Measurements from ENCODE around the gene C2orf49.
"Not testable (repeated sequence)": the region's sequence is repeated elsewhere in the genome, so short reads cannot be mapped to it uniquely, and the experiment has no call there.

Gene C2orf49

GRCh38 chr2:105323111-105323510 is 14.2 kb upstream of the C2orf49 start:
- DNase-seq: no peak

GRCh38 chr2:105324101-105324500 is 13.2 kb upstream of the C2orf49 start:
- no peak for DNase-seq

GRCh38 chr2:105324732-105325131 is 12.6 kb upstream of the C2orf49 start:
- DNase-seq: no peak

- DNase-seq: no peak
These were observed 11.9 kb upstream of the C2orf49 start for GRCh38 chr2:105325389-105325963.

DNA sequence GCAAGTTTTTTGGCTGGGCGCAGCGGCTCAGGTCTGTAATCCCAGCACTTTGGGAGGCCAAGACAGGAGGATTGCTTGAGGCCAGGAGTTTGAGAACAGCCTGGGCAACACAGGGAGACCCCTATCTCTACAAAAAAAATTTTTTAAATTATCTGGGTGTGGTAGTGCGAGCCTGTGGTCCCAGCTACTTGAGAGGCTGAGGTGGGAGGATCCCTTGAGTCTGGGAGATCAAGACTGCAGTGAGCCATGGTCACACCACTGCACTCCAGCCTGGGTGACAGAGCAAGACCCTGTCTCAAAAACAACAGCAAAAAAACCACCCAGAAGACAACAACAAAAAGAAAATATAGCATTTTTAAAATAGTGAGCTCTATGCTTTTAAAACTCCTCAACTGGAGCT is 10.1 kb upstream of the C2orf49 start:
- DNase-seq: not testable (repeated sequence)

- no peak for DNase-seq
These were observed 9.7 kb upstream of the C2orf49 start for GRCh38 chr2:105327690-105328089.

GRCh38 chr2:105328281-105329196 is 8.8 kb upstream of the C2orf49 start:
- DNase-seq: peak; percentile 5

GRCh38 chr2:105329197-105329554 is 8.2 kb upstream of the C2orf49 start:
- DNase-seq: no peak

GRCh38 chr2:105329561-105330495 is 7.5 kb upstream of the C2orf49 start, which contains the start of gene TGFBRAP1:
TGFBRAP1 (minus strand) TSS chr2:105329735; CDS start chr2:105308301, 21,434 bp downstream.
- peak; percentile 45 to 56 for DNase-seq

- DNase-seq: no peak
These were observed 6.5 kb upstream of the C2orf49 start for GRCh38 chr2:105330681-105331375.

- no peak for DNase-seq
These were observed 3.1 kb upstream of the C2orf49 start for GRCh38 chr2:105334211-105334610.

GRCh38 chr2:105335469-105335868 is 1.9 kb upstream of the C2orf49 start:
- DNase-seq: no peak

GRCh38 chr2:105336786-105337121 is 586 bp upstream of the C2orf49 start:
- DNase-seq: no peak

DNA sequence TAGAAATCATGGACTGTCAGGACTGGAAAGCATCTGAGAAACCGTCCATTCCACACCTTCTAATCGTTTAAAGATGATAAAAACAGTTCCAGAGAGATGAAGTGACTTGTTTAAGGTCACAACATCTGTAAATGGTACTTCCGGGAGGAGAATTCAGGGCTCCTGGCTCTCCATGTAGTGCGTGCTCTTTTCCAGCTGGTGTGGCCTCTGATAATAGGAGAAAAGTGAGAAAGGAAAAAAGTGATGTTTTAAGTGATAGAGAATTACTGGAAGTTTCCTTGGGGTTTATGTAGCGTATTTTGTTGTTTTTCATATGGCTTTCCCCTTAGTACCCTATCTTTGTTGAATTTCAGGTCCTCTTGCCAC is 663 bp downstream of the C2orf49 start:
- DNase-seq: no peak

GRCh38 chr2:105339414-105339813 is 2.1 kb downstream of the C2orf49 start:
- no peak for DNase-seq

DNA sequence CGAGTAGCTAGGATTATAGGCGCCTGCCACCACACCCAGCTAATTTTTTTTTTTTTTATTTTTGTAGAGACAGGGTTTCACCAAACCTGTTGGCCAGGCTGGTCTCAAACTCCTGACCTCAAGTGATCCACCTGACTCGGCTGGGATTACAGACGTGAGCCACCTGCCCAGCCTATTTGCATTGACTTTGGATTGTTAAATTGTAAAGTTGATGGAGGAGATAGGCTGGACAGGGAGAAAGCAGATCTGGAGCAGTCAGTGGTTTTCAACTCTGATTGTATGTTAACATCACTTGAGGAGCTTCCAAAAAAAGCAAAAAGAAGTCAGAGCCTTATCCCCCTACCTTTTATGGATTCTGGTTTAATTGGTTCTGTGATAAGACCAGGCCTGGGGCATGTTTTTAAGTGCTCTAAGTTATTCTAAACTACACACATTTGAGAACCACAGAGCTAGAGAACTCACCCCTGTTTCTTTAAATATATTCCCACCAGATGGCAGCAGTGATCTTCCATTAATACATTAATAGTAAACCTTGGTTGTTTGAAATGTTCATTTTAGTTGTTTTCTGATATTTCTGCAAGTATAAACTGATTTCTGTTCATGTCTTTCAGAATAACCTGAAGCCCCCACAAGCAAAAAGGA is 7.5 kb downstream of the C2orf49 start:
- DNase-seq: no peak

- no peak for DNase-seq
These were observed 19.8 kb downstream of the C2orf49 start for GRCh38 chr2:105357122-105357521.

DNA sequence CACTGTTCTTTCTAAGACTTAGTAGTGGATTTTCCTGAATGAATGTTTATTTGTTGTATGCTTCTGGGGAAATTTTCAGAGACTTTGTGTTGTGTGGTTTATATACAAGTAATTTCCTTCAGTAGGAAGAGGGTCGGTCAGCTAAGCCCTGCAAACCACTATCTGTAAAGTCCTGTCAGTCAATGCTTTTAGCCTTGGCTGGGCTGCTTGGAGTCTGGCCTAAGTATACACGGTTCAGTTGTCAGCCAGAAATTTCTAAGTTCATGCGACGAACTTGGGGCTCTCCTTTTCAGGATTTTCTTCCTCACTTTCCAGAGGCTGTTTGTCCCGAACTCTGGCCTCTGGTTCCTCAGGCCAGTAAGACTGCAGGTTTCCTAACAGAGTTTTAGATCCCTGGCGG is 21.3 kb downstream of the C2orf49 start:
- DNase-seq: no peak

DNA sequence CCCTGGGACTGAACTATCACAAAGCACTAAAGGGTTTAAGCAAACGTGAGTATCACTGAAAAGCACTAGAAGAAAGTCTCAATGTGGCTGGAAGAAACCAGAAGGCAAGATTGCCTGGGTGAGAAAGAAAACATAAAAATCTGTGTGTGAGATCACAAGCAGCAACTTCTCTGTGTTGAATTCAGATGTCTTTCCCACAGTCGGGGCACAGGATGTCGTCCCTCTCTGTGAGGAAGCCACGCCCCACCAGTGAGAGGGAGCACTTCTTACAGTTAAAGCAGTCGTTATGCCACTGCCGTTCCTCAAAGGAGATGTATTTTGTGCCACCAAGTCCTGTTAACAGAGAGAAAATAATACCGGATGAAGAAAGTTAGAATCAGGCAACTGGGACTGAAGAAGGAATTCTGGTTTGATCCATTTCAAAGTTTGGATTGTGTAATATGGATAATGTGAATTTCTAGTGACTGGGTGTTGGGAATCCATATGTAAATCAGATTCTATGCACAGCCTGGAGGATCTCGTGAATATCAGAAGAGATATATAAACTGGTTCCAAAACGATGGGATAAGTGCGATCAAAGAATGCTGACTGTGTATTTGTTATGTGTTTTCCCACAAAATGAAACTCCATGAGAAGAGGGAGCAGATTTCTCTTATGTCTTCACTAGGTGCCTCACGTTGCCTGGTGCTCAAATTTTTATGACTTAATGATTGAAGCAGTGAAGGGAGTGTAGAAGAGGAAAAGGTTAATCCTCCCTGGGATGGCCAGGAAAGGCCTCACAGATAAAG is 24.0 kb downstream of the C2orf49 start:
- peak; percentile 15 to 24 for DNase-seq

GRCh38 chr2:105362862-105363591 is 25.7 kb downstream of the C2orf49 start:
- no peak for DNase-seq

All from stimulated activated CD4-positive, alpha-beta T cell treated with anti-CD3 and anti-CD28 coated beads, Interleukin-4, amount 100 ng/mL, for 4 hours (primary cell).